SK-N-SH treated with all-trans-retinoic acid at 6 μM for 48 hours (cell line): ENCODE data around the gene IP6K3.

Experiments used
- RARB ChIP-seq: fragments of 250-450 bp; sonication (Bioruptor Pico); IDR thresholded peaks from 2 replicates; pipeline ENCODE4 v1.8.0; 2021; ENCODE audit warnings: mild to moderate bottlenecking, moderate library complexity
- TF ChIP-seq, protein P1 (sequence below): fragments of 250-450 bp; sonication (Bioruptor Pico); IDR thresholded peaks from 2 replicates; pipeline ENCODE4 v1.5.1; 2021; ENCODE audit warnings: mild to moderate bottlenecking, moderate library complexity

DNA sequence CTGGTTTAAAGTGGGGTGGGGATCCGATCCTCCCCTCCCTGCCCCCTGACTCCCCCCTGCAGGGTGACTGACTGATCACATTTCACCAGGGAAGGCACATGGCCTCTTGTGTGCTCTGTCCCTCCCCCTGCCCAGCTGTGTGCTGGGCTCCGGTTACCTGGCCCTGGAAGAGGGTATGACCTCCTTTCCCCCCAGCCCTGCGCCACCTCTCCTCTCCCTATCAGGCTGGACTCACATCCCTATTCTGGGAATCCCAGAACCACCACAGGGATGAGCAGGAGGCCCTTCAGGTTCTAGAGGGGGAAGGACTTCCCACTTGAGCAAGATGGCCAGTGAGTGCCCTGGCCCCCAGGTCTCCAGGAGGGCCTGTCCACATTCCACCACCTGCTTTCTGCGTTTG is 2.1 kb upstream of the IP6K3 start:
- TF ChIP-seq, protein P1, sequence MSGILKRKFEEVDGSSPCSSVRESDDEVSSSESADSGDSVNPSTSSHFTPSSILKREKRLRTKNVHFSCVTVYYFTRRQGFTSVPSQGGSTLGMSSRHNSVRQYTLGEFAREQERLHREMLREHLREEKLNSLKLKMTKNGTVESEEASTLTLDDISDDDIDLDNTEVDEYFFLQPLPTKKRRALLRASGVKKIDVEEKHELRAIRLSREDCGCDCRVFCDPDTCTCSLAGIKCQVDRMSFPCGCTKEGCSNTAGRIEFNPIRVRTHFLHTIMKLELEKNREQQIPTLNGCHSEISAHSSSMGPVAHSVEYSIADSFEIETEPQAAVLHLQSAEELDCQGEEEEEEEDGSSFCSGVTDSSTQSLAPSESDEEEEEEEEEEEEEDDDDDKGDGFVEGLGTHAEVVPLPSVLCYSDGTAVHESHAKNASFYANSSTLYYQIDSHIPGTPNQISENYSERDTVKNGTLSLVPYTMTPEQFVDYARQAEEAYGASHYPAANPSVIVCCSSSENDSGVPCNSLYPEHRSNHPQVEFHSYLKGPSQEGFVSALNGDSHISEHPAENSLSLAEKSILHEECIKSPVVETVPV (CRISPR knock-in tag) = no peak
- no peak for TF ChIP-seq RARB
